ENCODE results near the gene PHC2. TPM values are rescaled to one million over a fixed set of nuclear protein-coding genes. Genes with fewer than 3 reads are reported as not detected.

PHC2 gene
- total and polyA plus RNA-seq, 9 of the 15 experiments (the other 6 are each of a cell fraction or from before 2014, with no cell fraction given), result 3.1 to 67.6 (median 34.6) TPM

GRCh38 chr1:33330906-33331305 is 100.0 kb downstream of the PHC2 start:
- DNase-seq (ENCODE audit: extremely low read depth in 1 of 4, low spot score in 3 of 4) (no peak), FAIRE-seq (no peak), ATAC-seq (no peak)
- in situ Hi-C loops (cut with MboI), result no loop called here
- H3K9me1 ChIP-seq (ENCODE audit: control insufficient read depth, insufficient read depth, low read length), result no peaks in the 10 kb centered on the region
- H3K27ac ChIP-seq (ENCODE audit: extremely low read depth, low read depth, low read length), result no peak overlapping the region
- H2AFZ ChIP-seq (ENCODE audit: low read depth, low read length), result no peak overlapping the region
- POLR2A ChIA-PET, result interaction anchor here (1.0 to 2.8 kb wide), 5 partner anchors 8 to 26 kb away, joined by 3 to 8 read pairs (median 5); no protein-coding TSS in a partner anchor
- no peak overlapping the region; a peak in 1 of 4 replicates for H3K9ac ChIP-seq (ENCODE audit: insufficient read depth in 1 of 2, low read depth in 2 of 2, low read length in 2 of 2)
- TF ChIP-seq STAT5B (CRISPR knock-in tag; IDR thresholded peaks at IDR 0.05), result no peak
- TF ChIP-seq ARID2 (IDR thresholded peaks at IDR 0.05), result no peak
- TF ChIP-seq GATAD2A (IDR thresholded peaks at IDR 0.05), result no peak
- CTCF ChIA-PET (ENCODE audit: low intra/inter-chr PET ratio), result no interaction called here
- H3K4me1 ChIP-seq (replicated peaks in 1 of 2; ENCODE audit: control insufficient read depth in 2 of 2, insufficient read depth in 2 of 2, low read length in 2 of 2), result no peaks in the 10 kb centered on the region
- H3K36me3 ChIP-seq (ENCODE audit: control insufficient read depth, insufficient read depth, low read length), result peaks cover 92% of the 10 kb centered on the region
- H3K4me3 ChIP-seq, result no peak overlapping the region
- no peaks in the 10 kb centered on the region for H3K9me3 ChIP-seq (replicated peaks; ENCODE audit: control insufficient read depth, insufficient read depth, low read depth, low read length)
- no TSS peak for BruUV-seq (replicated peaks)
- 0 out of 3 replicates have a peak, but pooled peaks cover 3% of the 10 kb centered on the region for H3K79me2 ChIP-seq (ENCODE audit: control insufficient read depth, insufficient read depth, low read length)
- H3K27me3 ChIP-seq (ENCODE audit: control insufficient read depth in 2 of 2, insufficient read depth in 2 of 2, low read length in 2 of 2), result no peaks in the 10 kb centered on the region
- peaks cover 14% of the 10 kb centered on the region for H4K20me1 ChIP-seq (replicated peaks; ENCODE audit: control insufficient read depth, insufficient read depth, low read length)
- H3K4me2 ChIP-seq (ENCODE audit: insufficient read depth, low read length), result no peak overlapping the region
- 94% methylated on average over 7 of the region's 7 CpGs for WGBS (ENCODE audit: insufficient coverage, low coverage, missing lambda C conversion rate)
- intact Hi-C loops (cut with micrococcal nuclease), result no loop called here

GRCh38 chr1:33330361-33330890 is 100.5 kb downstream of the PHC2 start:
- Histone ChIP-seq H2AFZ (ENCODE audit: low read depth, low read length) (no peak overlapping the region), H3K4me2 (ENCODE audit: insufficient read depth, low read length) (no peak overlapping the region), H3K4me1 (replicated peaks in 1 of 2; ENCODE audit: control insufficient read depth in 2 of 2, insufficient read depth in 2 of 2, low read length in 2 of 2) (no peaks in the 10 kb centered on the region), H3K27me3 (ENCODE audit: control insufficient read depth in 2 of 2, insufficient read depth in 2 of 2, low read length in 2 of 2) (no peaks in the 10 kb centered on the region), H3K9me1 (ENCODE audit: control insufficient read depth, insufficient read depth, low read length) (no peaks in the 10 kb centered on the region), H3K79me2 (ENCODE audit: control insufficient read depth, insufficient read depth, low read length) (0 out of 3 replicates have a peak, but pooled peaks cover 3% of the 10 kb centered on the region), H3K27ac (ENCODE audit: extremely low read depth, low read depth, low read length) (no peak overlapping the region), H4K20me1 (replicated peaks; ENCODE audit: control insufficient read depth, insufficient read depth, low read length) (peaks cover 14% of the 10 kb centered on the region), H3K4me3 (no peak overlapping the region), H3K36me3 (ENCODE audit: control insufficient read depth, insufficient read depth, low read length) (peaks cover 97% of the 10 kb centered on the region), H3K9ac (ENCODE audit: insufficient read depth in 1 of 2, low read depth in 2 of 2, low read length in 2 of 2) (no peak overlapping the region), H3K9me3 (replicated peaks; ENCODE audit: control insufficient read depth, insufficient read depth, low read depth, low read length) (no peaks in the 10 kb centered on the region)
- ChIA-PET POLR2A (interaction anchor here (1.2 to 2.8 kb wide), 4 partner anchors 10 to 26 kb away, joined by 3 to 8 read pairs (median 5); no protein-coding TSS in a partner anchor), CTCF (ENCODE audit: low intra/inter-chr PET ratio) (no interaction called here)
- intact Hi-C loops (cut with micrococcal nuclease), result no loop called here
- WGBS (ENCODE audit: insufficient coverage, low coverage, missing lambda C conversion rate), result 77% methylated on average over 3 of the region's 3 CpGs
- TF ChIP-seq SNIP1 (IDR thresholded peaks at IDR 0.05; ENCODE audit: low read depth), result no peak
- no peak for TF ChIP-seq STAT5B (CRISPR knock-in tag; IDR thresholded peaks at IDR 0.05)
- no peak for TF ChIP-seq MAZ (CRISPR knock-in tag; conservative IDR thresholded peaks at IDR 0.05 in 1 of 2, IDR thresholded peaks at IDR 0.05 in 1 of 2)
- TF ChIP-seq SIN3A (IDR thresholded peaks at IDR 0.05; ENCODE audit: borderline replicate concordance in 2 of 2, control insufficient read depth in 1 of 2, low read depth in 2 of 2, low read length in 2 of 2), result no peak
- no peak for TF ChIP-seq THAP7 (CRISPR knock-in tag; IDR thresholded peaks at IDR 0.05)
- no peak for TF ChIP-seq ID3 (CRISPR knock-in tag; IDR thresholded peaks at IDR 0.05)
- no peak for TF ChIP-seq ID3 (tag; IDR thresholded peaks at IDR 0.05)
- TF ChIP-seq JUNB (CRISPR knock-in tag; conservative IDR thresholded peaks at IDR 0.05), result no peak
- no peak for TF ChIP-seq ZBTB7A (IDR thresholded peaks at IDR 0.05; ENCODE audit: borderline replicate concordance, control insufficient read depth, low read depth, low read length)
- TF ChIP-seq ZNF165 (CRISPR knock-in tag; IDR thresholded peaks at IDR 0.05; ENCODE audit: borderline replicate concordance), result no peak
- no peak for TF ChIP-seq MAFG (tag; conservative IDR thresholded peaks at IDR 0.05)
- TF ChIP-seq ZNF311 (CRISPR knock-in tag; IDR thresholded peaks at IDR 0.05), result no peak
- in situ Hi-C loops (cut with MboI), result no loop called here
- ATAC-seq (no peak), DNase-seq (ENCODE audit: extremely low read depth in 1 of 4, low spot score in 3 of 4) (no peak), FAIRE-seq (no peak)
- no TSS peak for BruUV-seq (replicated peaks)

Data from K562 (cell line).